ENCODE data around the gene STK33. TPM values are rescaled to one million over a fixed set of nuclear protein-coding genes. Genes with fewer than 3 reads are reported as not detected.

Gene STK33
- total RNA-seq, 2 donors from 2014 or later, result 0.40 to 1.0 TPM

DNA sequence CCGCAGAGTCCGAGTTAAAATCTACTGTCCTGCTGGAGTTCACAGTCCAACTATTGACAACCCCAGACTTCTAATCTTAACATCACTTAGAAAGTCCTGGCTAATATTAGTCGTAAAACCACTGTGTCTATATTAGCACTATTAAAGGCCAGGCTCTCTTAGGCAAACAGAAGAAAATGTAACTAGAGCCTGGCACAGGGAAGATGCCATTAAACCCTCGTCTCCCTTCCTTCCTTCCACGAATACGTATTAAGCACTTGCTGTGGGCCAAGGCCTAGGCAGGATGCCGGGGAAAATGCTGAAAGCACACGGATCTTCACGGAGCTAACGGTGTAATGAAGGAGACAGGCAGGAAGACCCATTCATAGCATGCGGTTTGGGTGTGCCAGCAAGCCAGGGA is 248.8 kb downstream of the STK33 start:
- peaks cover 13% of the 10 kb centered on the region for H3K4me1 Mint-ChIP-seq
- no peaks in the 10 kb centered on the region for H3K9me3 Mint-ChIP-seq
- ATAC-seq (replicated peaks), result no peak
- H3K36me3 Mint-ChIP-seq (ENCODE audit: low read depth), result no peaks in the 10 kb centered on the region
- H3K4me3 Mint-ChIP-seq, result no peak overlapping the region
- H3K27me3 Mint-ChIP-seq, result peaks cover 1% of the 10 kb centered on the region
- no peak overlapping the region for H3K27ac Mint-ChIP-seq

DNA sequence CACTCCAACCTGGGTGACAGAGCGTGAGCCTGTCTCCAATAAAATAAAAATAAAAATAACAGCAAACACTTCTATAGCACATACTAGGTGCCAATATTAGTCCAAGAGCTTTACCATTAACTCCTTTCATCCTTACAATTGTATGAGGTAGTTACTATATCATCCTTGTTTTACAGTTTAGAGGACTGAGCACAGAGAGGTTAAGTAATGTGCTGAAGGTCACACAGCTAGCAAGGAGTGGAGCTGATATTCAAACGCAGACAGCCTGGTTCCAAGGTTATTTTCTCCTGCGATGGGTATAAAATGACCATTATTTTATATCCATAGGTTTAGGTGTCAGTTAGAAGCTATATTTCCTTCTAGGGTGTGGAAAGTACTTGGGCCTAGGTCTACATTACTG is 249.7 kb downstream of the STK33 start:
- peaks cover 3% of the 10 kb centered on the region for H3K27me3 Mint-ChIP-seq
- no peak for ATAC-seq (replicated peaks)
- no peak overlapping the region for H3K4me3 Mint-ChIP-seq
- H3K27ac Mint-ChIP-seq, result no peak overlapping the region
- H3K4me1 Mint-ChIP-seq, result peaks cover 13% of the 10 kb centered on the region
- H3K9me3 Mint-ChIP-seq, result no peaks in the 10 kb centered on the region
- H3K36me3 Mint-ChIP-seq (ENCODE audit: low read depth), result no peaks in the 10 kb centered on the region

DNA sequence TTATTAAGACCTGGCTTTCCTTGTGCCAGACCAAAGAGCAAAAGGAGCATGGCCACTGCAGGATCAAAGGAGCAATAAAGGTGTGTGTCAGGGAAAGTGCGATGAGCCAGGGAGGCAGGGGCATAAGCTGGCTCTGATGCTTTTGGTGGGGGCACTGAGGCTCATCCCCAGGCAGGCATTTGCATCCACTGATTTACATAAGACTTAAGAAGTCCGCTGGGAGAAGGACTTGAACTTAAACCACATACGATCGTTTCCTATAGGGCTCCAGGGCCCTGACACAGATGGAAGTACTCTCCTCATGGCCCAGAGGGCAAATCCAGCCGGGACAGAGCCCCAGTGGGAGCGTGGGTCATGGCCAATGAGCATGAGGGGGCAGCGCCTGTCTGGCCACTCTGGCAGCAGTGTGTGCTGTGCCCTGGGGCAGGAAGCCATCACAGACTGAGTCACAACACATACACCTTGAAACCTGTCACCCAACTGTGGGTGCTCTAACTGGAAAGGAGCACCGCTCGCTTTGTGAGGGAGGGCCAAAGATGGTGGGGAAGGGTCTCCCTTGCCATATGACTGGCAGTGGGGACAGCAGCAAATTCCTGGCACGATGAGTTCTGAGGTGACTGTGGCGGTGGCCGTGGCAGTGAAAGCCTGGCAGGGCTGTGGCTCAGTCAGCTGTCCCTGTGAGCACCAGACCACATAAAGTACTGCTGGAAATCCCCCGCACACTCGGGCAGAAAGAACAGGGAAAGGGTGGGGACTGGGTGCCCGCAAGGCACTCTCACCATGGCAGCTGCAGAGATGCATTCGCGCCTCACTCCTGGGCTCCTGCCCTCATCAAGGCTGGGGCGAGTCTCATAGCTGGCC is 251.0 kb downstream of the STK33 start:
- peaks cover 13% of the 10 kb centered on the region for H3K4me1 Mint-ChIP-seq
- H3K27ac Mint-ChIP-seq, result peak overlapping the region; percentile 60
- H3K27me3 Mint-ChIP-seq, result peaks cover 6% of the 10 kb centered on the region
- H3K36me3 Mint-ChIP-seq (ENCODE audit: low read depth), result no peaks in the 10 kb centered on the region
- no peaks in the 10 kb centered on the region for H3K9me3 Mint-ChIP-seq
- ATAC-seq (replicated peaks), result peak; percentile 91
- H3K4me3 Mint-ChIP-seq, result peak overlapping the region; percentile 35

DNA sequence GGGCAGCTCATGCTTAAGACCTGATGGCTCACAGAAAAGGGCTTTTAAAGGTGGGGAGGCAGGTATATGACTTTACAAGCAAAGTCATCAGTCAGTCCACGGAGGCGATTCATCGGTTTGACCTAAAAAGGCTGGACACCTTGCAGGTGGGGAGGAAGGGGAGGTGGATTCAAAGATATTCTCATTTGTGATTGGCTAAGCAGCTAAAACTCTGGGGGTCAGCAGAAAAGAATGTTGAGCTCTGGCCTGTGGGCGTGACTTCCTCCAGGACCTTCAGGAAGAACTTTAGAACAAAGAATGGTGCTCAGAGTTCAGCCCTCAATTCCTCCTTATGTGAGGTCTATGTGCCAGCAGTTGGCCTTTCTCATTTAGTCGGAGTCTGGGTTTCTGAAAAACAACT is 252.0 kb downstream of the STK33 start:
- Mint-ChIP-seq H3K27ac (no peak overlapping the region), H3K27me3 (peaks cover 12% of the 10 kb centered on the region), H3K36me3 (ENCODE audit: low read depth) (no peaks in the 10 kb centered on the region), H3K4me1 (peaks cover 13% of the 10 kb centered on the region), H3K4me3 (no peak overlapping the region), H3K9me3 (no peaks in the 10 kb centered on the region)
- ATAC-seq (replicated peaks), result no peak

Other genes starting within 250 kb of the STK33 start
- 10 to 100 TPM; 15.2 to 19.9 TPM for gene TRIM66, start 88.4 kb upstream of the STK33 start, total RNA-seq
- gene RPL27A, start 88.6 kb upstream of the STK33 start, total RNA-seq, result 1,000 to 10,000 TPM; 1,241 to 1,415 TPM

Measured in activated T-helper 17 cell treated with anti-CD3 and anti-CD28 coated beads, Interleukin-2, amount 50 U/mL, for 72 hours (primary cell).